HG03064 (cell line): ENCODE measurements around the gene RAPGEF4.

ENCODE experiments used
- ATAC-seq: cut with Tn5 transposase; IDR thresholded peaks from one replicate; pipeline ENCODE4 v1.9.1; 2021; ENCODE audit warnings: low read depth; ENCODE audit not compliant: unreplicated experiment

The RAPGEF4 gene

DNA sequence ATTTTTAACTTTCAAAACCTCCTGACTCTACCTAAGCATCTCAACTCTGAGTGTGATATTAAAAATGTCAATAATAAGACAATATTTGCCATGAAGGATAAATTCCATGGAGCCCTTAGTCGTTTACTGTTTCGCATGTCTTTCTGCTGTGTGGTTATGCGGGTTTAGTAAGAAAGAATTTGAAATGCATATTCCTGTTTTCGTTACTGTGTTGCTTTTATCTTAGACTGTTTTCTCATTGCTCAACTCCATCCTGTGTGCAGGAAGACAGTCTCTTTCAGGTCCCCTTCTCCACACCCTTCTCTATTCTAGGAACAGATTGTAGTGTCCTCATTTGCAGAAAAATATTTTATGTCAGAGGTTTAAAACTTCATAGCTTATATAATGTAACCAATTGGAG, 257.5 kb downstream of the RAPGEF4 start:
- no peak for ATAC-seq

- ATAC-seq = no peak
These were observed 258.5 kb downstream of the RAPGEF4 start for GRCh38 chr2:172993931-172994717.

- ATAC-seq = no peak
These were observed 259.2 kb downstream of the RAPGEF4 start for GRCh38 chr2:172994864-172995263.

DNA sequence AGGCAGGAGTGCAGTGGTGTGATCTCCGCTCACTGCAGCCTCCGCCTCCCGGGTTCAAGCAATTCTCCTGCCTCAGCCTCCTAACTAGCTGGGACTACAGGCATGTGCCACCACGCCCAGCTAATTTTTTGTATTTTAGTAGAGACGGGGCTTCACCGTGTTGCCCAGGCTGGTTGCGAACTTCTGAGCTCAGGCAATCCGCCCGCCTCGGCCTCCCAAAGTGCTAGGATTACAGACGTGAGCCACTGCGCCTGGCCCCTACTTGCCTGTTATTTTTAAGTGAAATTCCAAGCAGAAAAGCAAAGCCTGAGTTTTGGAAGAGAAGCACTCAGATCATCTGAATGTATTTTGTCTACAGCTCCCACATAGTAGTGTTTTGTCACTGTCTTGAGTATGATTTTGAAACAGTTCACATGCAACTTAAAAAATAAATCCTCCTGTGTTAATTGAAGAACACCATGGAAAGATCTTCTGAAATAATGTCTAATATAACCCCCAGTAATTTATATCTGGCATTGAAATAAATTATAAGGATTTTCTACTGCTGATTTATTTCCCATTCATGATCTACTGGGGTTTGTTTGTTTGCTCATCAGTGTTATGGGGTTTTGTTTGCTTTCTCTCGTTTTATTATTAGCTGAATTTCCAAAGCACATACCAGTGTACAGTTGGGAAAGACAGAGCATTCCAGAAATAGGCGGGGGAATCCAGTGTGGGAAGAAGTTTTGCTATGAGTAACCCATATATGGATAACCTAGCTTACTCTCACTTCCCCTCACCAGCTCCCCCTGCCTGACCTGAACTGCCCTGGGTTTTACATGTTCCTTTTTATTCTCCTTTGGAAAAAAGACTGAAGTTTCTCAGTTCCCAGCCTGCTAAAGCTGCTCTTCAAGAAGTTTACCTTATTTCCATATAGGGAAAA, 259.9 kb downstream of the RAPGEF4 start:
- no peak for ATAC-seq

DNA sequence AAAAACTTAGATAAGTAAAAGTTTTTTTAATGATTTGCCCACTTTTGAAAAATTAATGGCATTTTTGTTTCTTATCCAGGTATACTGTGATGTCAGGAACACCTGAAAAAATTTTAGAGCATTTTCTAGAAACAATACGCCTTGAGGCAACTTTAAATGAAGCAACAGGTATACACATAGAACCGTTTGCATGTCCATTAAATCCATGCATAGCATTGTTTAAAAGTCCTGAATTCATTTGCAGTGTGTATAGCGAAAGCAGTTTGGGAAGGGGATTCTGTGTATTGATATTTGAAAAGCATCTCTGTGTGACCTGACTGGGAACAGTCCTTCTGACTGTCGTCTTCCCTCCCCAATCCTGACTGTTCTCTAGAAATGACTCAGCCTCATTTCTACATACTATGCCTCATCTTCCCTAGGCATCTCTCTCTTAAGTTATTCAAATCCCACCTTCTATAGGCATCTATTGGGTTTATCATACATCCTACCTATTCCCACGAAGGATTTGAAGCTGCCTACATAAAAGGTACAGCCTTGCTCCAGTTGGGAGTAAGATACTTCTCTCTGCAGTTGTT, 260.8 kb downstream of the RAPGEF4 start:
- no peak for ATAC-seq

DNA sequence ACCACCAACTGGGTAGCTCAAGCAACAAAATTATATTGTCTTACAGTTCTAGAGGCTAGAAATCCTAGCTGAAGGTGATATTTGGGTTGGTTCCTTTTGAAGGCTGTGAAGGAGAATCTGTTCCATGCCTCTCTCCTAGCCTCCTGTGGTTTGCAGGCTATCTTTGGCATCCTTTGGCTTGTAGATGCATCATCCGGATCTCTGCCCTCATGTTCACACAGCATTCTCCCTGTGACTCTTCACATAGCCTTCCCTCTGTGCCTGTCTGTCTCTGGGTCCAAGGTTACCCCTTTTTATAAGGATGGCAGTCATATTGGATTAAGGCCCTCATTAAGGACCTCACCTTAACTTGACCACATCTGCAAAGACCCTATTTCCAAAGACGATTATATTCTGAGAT, 261.4 kb downstream of the RAPGEF4 start:
- ATAC-seq = no peak

DNA sequence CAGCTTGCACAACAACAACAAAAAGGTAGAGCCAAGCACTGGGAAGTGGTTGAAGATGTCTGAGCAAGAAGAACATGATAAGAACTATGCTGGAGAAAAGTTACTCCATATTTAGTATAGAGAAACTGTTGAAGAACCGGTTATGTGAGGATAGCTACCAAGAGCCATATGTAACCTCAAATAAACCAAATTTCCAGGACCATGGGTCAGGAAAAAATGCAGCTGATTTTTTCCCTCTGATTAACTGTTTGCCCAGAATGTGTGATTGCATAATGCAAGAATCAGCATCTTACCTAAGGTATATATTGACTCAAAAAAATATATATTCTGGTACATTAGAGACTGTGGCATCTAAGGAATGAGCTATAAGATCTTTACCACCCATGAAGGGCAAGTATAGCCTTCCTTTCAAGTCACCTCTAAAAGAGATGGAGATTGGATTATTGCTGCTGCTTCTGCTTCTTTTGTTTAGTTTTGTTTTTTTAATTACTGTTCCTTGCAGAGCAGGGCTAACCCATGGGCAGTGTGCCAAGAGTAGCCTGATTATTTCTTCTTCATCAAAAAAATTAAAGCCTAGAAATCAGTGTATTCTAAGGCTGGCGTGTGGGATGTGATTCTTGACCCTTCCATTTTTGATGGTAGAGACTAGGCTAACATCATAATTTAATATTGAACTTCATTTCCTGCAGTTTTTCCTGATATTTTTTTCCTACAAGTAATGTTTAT, 263.1 kb downstream of the RAPGEF4 start:
- ATAC-seq = no peak

- ATAC-seq = no peak
These were observed 264.2 kb downstream of the RAPGEF4 start for GRCh38 chr2:172999641-173000386.

DNA sequence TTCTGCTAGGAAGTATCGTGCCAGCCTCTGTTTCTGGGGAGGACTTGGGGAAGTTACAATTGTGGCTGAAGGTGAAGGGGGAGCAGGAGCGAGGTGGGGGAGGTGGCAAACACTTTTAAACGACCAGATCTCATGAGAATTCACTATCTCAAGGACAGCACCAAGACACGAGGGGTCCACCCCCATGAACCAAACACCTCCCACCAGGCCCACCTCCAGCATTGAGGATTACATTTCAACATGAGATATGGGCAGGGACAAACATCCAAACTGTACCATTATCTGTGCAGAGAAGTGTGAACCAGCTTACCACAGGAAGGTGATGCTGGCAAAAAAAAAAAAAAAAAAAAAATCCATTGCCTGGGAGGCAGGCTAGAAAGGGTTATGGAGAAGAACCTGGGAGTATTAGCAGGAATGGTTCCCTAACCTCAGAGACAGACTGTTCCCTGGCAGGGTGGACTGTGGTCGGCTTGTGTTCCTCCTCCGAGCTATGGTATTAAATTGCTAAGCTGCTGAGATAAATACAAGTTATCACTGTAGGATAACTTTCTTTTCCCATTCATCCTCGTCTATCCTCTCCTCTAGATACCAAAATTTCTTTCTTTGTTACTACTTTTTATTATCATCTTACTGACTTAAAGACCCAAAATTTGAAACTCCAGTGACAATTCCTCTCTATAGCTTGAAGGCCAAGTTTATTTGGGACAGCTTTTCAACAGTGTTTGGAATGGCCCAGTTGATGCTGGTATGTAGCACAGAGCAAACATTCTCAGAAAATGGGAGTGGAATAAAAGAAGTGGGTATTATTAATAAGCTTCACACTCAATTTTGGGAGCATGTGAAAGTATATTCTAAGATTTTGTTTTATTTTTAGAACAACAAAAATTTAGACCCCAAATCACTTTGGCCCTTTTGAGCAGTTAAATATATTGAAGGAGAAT, 266.3 kb downstream of the RAPGEF4 start:
- no peak for ATAC-seq

DNA sequence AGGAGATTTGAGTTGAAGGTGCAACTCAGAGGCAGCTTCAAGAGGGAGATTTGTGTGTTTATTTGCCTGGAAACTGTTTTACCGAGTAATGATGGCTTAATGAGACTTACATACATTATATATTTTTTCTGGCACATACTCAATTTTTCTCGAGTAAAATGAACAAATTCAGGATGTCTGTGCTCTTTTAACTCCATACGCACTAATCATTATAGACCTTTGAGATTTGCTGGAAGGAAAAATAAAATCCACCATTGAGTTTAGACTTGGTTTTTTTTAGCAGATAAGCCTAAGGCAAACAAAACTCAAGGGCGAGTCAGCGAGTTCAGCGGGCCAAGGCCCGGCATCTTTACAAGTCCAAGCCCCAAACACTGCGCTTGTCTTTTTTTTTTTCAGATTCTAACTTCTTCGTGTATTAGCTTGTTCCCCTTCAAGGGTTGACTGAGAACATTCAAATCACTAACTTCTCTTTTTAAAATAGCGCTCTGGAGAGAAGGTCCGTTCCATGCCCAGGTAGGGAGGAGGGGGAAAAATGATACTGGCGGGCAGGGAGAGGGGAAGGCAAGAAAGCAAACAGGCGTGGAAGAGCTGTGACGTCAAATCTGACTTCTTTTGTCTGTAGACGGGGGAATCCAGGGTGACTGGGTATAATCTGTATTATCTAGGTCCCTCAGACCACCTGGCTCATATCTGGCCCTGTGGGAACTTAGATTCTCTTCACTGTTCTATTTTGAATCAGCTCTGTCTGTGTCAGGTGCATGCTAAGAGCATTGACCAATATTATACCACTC, 267.3 kb downstream of the RAPGEF4 start:
- ATAC-seq = no peak

- no peak for ATAC-seq
These were observed 273.1 kb downstream of the RAPGEF4 start for GRCh38 chr2:173008786-173009185.

GRCh38 chr2:173010233-173010632, 274.6 kb downstream of the RAPGEF4 start:
- no peak for ATAC-seq

DNA sequence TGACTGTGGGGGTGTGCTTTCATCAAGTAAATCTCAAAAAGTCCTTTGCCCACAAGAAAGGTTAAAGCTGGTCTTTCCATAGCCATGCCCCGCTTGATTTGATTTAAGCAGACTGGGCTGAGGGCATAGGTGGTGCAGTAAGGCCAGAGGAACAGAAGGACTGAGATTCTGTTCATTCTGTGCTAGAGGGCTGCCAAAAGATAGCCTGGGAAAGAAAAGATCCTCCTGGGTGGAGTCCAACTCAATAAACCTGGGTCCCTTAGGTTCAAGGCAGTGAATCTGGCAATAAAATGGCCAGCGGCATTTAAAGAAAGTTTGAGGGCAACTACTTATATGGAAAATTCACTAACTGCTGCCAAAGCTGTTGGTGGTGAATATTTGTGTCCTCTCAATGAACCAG, 280.8 kb downstream of the RAPGEF4 start:
- ATAC-seq = no peak

DNA sequence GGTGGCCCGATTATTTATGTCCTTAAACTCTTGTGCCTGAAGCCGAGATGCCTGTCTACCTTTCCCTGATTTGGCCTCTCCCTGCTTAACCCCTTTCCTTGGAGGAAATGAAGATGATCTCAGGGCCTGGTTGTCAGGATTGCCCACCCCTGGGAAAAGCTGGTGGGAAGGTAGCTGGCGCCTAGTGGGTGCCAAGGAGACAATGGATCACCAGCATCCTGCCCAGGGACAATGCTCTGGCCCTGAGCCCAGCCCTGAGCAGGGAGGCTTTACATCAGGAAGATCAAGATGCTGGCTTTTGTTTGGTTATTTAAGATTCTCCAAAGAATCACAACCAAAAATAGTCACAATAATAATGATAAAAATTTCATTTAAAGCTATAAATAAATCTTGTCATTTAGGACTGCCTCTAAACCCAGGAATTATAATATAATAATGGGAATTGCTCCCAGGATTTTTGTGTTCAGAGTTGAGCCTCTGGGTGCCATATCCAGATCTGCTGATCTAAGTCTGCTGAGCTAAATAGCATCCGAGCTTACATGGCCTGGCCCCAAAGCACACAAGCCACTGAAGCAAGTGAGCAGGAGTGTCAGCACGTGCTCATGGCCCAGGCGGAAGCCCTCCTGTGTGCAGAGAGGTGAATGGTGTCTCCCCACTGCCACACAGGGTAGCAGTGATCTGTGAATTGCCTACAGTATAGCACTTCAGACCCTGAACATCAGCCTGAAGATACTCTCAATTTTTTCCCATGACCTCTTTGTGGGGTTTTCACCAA, 282.2 kb downstream of the RAPGEF4 start:
- no peak for ATAC-seq

GRCh38 chr2:173019755-173020154, 284.1 kb downstream of the RAPGEF4 start:
- no peak for ATAC-seq

GRCh38 chr2:173021939-173022371, 286.3 kb downstream of the RAPGEF4 start:
- no peak for ATAC-seq

DNA sequence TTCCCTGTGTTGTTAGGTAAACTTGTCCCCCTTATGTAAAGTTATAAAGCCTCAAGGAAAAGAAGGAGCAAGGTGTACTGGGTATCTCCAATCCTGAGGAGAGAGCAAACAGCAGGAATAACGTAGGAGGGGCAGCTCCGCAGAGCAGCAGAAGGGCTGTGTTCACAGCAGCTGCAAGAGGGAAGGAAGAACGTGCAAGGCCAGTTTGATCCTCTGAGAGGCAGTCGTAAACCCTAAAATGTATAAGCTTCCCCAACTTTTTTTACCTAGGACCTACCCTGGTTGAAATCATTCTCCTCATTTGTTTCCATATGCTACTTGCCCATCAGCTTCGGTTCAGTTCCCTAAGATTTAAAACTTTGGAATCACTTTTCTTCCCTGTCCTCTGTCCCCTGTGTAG, 288.1 kb downstream of the RAPGEF4 start:
- ATAC-seq = no peak
